HuH-7 (cell line): ENCODE results near the gene FAAP100.

Source experiments
- DNase-seq: peaks from one replicate; pipeline ENCODE4 v3.0.0; 2011; ENCODE audit warnings: low spot score

FAAP100 gene

GRCh38 chr17:81577278-81578000 lies 25.3 kb upstream of the FAAP100 start:
- DNase-seq: no peak

- DNase-seq: peak; percentile 67
These were observed 24.6 kb upstream of the FAAP100 start for GRCh38 chr17:81576621-81577277.

GRCh38 chr17:81575836-81576235 lies 23.7 kb upstream of the FAAP100 start:
- DNase-seq: peak; percentile 59

GRCh38 chr17:81574643-81574956 lies 22.4 kb upstream of the FAAP100 start:
- DNase-seq: no peak

- no peak for DNase-seq
These were observed 21.9 kb upstream of the FAAP100 start for GRCh38 chr17:81573794-81574642.

GRCh38 chr17:81572563-81573168 lies 20.5 kb upstream of the FAAP100 start:
- DNase-seq: no peak

GRCh38 chr17:81570964-81571363 lies 18.8 kb upstream of the FAAP100 start:
- DNase-seq: no peak

GRCh38 chr17:81569986-81570514 lies 17.9 kb upstream of the FAAP100 start:
- no peak for DNase-seq

GRCh38 chr17:81568416-81568815 lies 16.3 kb upstream of the FAAP100 start:
- no peak for DNase-seq

- no peak for DNase-seq
These were observed 15.0 kb upstream of the FAAP100 start for GRCh38 chr17:81567191-81567590.

- peak; percentile 71 for DNase-seq
These were observed 14.4 kb upstream of the FAAP100 start for GRCh38 chr17:81566461-81567126.

- DNase-seq: no peak
These were observed 13.1 kb upstream of the FAAP100 start for GRCh38 chr17:81565231-81565630.

- no peak for DNase-seq
These were observed 12.6 kb upstream of the FAAP100 start for GRCh38 chr17:81564778-81565177.

GRCh38 chr17:81563861-81564586 lies 11.9 kb upstream of the FAAP100 start:
- no peak for DNase-seq

GRCh38 chr17:81561494-81561885 lies 9.3 kb upstream of the FAAP100 start:
- DNase-seq: no peak

- peak; percentile 54 for DNase-seq
These were observed 7.0 kb upstream of the FAAP100 start for GRCh38 chr17:81558941-81559806.

- no peak for DNase-seq
These were observed 5.9 kb upstream of the FAAP100 start for GRCh38 chr17:81558115-81558468.

GRCh38 chr17:81557276-81558114 lies 5.3 kb upstream of the FAAP100 start:
- no peak for DNase-seq

GRCh38 chr17:81556863-81557262 lies 4.7 kb upstream of the FAAP100 start:
- no peak for DNase-seq
